GM19452 (cell line): Measurements from ENCODE around the gene HTR6.

ENCODE experiments used
- ATAC-seq: cut with Tn5 transposase; IDR thresholded peaks from one replicate; pipeline ENCODE4 v1.9.1; 2021; ENCODE audit not compliant: unreplicated experiment

The HTR6 gene

DNA sequence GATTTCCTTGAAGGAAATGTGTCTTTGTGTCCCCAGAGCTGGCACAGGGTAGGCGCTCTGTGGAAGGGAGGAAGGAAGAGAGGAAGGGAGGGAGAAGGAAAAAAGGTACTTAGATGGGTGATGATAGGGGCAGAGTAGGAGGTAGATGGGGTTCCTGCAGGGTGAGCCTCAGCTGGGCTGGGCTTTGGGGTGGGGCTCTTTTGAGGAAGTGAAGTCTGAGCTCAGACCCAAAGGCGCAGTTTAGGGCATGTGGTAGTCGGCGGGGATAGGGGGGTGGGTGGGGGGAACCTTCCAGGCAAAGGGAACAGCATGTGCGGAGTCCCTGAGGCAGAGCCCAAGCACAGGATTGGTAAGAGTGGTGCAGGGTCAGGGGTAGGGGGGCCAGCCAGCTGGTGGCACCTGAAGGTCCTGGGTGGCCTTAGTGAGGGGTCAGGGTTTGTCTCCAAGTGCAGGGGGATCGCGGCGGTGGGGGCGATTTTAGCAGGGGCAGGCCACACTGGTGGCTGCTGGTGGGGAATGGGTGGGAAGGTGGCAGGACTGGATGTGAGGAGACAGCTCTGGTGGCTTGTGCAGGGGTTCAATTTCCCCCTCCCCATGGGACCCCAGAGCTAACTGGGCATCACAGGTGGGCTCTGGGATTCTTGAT lies 8.4 kb upstream of the HTR6 start:
- no peak for ATAC-seq

DNA sequence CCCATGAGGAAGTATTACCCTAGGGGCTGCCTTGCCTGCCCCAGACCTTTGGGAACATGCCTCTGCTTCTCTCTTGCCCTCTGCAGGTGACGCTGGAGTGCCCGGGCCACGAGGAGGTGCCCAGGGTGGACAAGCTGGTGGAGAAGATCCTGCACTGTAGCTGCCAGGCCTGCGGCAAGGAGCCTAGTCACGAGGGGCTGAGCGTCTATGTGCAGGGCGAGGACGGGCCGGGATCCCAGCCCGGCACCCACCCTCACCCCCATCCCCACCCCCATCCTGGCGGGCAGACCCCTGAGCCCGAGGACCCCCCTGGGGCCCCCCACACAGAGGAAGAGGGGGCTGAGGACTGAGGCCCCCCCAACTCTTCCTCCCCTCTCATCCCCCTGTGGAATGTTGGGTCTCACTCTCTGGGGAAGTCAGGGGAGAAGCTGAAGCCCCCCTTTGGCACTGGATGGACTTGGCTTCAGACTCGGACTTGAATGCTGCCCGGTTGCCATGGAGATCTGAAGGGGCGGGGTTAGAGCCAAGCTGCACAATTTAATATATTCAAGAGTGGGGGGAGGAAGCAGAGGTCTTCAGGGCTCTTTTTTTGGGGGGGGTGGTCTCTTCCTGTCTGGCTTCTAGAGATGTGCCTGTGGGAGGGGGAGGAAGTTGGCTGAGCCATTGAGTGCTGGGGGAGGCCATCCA lies 7.8 kb upstream of the HTR6 start:
- ATAC-seq = no peak

DNA sequence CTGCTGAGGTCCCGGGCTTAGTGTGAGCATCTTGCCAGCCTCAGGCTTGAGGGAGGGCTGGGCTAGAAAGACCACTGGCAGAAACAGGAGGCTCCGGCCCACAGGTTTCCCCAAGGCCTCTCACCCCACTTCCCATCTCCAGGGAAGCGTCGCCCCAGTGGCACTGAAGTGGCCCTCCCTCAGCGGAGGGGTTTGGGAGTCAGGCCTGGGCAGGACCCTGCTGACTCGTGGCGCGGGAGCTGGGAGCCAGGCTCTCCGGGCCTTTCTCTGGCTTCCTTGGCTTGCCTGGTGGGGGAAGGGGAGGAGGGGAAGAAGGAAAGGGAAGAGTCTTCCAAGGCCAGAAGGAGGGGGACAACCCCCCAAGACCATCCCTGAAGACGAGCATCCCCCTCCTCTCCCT lies 7.2 kb upstream of the HTR6 start:
- no peak for ATAC-seq

DNA sequence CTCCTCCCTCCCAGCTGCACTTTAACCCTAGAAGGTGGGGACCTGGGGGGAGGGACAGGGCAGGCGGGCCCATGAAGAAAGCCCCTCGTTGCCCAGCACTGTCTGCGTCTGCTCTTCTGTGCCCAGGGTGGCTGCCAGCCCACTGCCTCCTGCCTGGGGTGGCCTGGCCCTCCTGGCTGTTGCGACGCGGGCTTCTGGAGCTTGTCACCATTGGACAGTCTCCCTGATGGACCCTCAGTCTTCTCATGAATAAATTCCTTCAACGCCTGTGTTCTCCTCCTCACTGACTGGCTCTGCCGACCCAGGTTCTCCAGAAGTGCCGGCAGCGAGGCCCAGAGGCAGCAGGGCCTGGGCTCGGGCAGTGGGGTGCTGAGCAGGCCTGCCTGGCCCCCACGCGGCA lies 6.5 kb upstream of the HTR6 start:
- no peak for ATAC-seq

DNA sequence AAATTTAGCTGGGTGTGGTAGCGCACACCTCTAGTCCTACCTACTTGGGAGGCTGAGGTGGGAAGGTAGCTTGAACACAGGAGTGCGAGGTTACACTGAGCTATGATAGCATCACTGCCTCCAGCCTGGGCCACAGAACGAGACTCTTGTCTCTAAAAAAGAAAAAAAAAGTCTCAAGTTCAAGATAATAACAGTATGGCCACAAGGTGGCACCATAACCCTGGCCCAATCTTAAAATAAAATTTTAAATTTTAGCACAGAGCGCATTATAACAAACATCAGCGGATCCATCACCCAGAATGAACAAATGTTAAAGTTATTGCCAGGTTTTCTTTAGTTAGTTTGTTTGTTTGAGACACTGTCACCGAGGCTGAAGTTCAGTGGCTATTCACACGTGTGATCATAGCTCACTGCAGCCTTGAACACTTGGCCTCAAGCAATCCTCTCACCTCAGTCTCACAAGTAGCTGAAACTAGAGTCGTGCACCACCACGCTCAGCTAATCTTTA lies 2.9 kb upstream of the HTR6 start:
- ATAC-seq = no peak

DNA sequence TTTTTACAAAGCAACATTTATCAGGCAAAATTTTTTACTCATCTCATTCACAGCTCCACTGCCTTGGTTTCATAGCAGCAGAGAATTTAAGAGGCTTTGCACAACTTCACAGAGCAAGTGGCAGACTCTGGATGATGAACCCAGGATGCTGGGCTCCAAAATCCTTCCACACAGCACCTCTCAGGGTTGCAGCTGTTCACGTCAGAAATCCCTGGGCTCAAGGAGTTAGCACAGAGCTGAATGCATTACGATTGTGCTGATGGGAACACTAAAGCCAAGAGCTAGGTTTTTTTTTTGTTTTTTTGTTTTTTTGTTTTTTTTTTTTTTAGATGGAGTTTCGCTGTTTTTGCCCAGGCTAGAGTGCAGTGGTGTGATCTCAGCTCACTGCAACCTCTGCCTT lies 2.4 kb upstream of the HTR6 start:
- no peak for ATAC-seq

DNA sequence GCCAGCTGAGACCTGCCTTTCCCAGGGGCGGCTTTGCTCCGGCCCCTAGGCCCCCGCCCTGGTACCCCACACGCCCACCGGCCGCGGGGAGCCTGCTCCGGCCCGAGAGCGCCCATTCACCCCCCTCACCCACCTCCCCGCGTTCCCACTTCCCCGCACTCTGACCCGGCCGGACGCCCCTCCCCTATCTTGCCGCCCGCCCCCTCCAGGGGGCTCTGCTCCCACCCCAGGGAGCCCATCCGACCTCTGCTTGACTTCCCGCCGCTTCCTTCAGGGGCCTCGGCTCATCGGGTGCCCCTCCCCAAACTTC lies 466 bp downstream of the HTR6 start:
- ATAC-seq = no peak

DNA sequence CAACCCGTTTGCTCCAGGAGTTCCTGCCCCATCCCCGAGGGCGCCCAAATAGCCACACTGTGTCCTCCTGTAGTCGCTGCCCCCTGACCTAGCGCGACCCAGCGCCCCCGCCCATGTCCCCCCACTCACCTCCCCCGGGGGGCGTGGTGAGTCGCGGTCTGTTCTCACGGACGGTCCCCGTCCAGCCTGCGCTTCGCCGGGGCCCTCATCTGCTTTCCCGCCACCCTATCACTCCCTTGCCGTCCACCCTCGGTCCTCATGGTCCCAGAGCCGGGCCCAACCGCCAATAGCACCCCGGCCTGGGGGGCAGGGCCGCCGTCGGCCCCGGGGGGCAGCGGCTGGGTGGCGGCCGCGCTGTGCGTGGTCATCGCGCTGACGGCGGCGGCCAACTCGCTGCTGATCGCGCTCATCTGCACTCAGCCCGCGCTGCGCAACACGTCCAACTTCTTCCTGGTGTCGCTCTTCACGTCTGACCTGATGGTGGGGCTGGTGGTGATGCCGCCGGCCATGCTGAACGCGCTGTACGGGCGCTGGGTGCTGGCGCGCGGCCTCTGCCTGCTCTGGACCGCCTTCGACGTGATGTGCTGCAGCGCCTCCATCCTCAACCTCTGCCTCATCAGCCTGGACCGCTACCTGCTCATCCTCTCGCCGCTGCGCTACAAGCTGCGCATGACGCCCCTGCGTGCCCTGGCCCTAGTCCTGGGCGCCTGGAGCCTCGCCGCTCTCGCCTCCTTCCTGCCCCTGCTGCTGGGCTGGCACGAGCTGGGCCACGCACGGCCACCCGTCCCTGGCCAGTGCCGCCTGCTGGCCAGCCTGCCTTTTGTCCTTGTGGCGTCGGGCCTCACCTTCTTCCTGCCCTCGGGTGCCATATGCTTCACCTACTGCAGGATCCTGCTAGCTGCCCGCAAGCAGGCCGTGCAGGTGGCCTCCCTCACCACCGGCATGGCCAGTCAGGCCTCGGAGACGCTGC lies 1.1 kb downstream of the HTR6 start:
- ATAC-seq = no peak

DNA sequence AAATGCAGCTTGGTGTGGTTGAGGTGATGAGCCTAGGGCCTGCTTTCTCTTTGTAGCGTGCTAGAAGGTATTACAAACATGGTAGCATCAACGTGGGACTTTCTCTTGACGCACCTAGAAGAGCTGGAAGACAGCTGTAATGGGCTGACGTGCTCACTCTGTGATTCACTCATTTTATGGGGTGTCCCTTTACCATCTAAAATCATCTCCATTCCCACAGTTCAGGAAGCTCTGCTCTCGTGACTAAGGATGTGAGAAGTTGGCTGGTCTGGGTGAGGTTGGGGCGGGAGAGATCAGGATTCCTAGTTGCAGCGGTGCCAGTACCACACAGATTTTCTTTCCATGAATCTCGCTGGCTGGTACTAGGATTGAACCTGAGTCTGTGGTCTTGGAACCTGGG lies 4.2 kb downstream of the HTR6 start:
- no peak for ATAC-seq

DNA sequence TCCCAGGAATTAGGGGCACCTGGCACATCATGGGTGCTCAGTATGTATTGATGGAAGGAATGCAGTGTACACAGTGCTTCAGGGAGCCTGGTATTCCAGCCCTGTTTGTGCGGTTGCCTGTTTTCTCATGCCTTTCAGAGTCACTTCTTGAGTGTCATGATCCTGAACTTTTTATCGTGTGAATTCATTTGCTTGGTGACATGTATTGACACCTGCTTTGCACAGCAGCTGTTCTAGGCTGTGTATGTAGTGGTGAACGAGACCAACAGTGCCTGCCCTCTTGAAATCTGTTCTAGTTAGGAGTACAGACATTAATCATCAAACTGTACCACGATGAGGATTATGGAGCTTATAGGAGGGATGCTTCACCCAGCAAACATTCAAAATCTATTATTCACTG lies 6.1 kb downstream of the HTR6 start:
- ATAC-seq = no peak

DNA sequence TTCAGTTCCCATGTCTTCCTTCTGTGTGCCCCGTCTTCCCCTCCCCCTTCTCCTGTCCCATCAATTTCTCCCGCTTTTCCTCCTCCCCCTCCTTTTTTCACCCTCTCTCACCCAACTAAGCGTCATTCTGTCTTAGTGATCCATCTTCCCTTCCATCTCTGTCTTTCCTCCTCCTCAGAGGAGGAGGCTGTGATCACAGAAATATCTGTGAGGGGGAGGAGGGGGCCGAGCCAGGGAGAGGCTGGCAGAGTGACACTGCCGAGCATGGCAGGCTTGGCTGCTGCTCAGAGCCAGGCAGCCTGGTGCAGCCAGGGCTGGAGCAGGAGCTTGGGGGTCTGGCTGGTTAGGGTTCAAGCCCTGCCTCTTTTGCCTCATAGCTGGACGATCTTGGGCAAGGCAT lies 7.6 kb downstream of the HTR6 start:
- ATAC-seq = no peak

DNA sequence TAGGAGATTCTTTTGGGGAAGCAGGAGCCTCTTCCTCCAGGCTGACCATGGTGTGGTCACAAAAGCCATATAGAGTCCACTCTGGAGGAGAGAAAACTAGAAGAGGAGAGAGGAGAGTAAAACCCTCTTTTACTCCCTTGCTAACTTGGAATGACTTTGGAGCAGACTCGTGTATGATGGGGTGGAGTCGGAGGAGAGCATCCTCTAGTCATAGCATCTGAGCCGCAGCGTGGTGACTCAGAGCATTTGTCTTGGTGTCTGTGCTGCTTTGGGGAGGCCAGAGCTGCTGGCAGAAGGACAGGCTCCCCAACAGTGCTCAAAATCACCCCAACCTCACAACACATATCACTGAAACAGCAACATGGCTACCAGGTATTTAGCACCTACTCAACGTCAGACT lies 11.1 kb downstream of the HTR6 start:
- ATAC-seq = no peak

DNA sequence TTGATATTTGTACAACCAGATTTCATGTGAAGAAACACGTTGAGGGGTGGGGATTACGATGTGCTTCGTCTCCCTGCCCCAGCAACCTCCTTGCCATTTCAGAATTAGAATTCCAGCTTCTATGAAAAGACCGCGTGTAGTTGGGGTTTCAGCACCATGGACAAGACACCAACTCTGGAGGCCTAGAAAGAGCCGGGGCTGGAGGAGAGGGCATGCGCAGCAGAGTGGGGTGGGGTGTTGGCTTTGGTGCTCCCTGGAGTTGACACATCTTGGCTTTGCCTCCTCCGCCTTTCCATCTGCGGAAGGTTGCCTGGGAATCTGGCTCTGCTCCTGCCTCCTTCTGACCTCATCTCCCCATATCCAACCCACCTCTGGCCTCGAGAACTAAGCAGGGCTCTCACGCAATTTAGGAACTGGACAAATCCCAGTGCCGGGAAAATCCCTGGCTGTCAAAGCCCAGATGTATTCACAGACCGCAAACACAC lies 11.8 kb downstream of the HTR6 start:
- no peak for ATAC-seq

DNA sequence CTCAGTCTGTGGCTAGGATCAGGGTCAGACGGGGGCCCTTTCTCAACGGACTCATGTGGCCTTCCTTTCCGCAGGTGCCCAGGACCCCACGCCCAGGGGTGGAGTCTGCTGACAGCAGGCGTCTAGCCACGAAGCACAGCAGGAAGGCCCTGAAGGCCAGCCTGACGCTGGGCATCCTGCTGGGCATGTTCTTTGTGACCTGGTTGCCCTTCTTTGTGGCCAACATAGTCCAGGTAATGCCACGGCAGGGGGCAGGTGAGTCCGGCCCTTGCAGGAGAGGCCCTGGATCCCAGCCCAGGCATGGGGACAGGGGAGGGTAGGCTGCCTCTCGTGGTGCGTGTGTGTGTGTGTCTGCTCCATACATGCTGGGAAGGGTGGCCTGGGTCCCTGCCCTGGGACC lies 13.8 kb downstream of the HTR6 start:
- no peak for ATAC-seq

DNA sequence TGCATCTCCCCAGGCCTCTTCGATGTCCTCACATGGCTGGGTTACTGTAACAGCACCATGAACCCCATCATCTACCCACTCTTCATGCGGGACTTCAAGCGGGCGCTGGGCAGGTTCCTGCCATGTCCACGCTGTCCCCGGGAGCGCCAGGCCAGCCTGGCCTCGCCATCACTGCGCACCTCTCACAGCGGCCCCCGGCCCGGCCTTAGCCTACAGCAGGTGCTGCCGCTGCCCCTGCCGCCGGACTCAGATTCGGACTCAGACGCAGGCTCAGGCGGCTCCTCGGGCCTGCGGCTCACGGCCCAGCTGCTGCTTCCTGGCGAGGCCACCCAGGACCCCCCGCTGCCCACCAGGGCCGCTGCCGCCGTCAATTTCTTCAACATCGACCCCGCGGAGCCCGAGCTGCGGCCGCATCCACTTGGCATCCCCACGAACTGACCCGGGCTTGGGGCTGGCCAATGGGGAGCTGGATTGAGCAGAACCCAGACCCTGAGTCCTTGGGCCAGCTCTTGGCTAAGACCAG lies 14.3 kb downstream of the HTR6 start:
- ATAC-seq = no peak

DNA sequence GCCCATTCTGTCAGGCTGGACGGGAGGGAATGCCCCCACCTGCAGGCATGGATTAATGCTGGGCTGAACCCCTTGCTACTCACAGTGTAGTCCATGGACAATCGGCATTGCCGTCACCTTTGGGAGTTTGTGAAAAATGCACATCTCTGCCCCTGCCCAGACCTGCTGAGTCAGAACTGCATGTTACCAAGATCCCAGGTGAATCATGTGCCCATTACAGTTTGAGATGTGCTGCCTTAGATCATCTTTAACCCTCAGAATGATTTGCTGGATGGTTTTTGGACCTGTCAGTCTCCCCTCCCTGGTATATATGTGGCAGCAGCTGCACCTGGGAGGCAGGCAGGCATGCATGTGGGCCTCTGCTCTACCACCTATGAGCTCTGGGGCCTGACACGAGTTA lies 15.0 kb downstream of the HTR6 start:
- no peak for ATAC-seq

DNA sequence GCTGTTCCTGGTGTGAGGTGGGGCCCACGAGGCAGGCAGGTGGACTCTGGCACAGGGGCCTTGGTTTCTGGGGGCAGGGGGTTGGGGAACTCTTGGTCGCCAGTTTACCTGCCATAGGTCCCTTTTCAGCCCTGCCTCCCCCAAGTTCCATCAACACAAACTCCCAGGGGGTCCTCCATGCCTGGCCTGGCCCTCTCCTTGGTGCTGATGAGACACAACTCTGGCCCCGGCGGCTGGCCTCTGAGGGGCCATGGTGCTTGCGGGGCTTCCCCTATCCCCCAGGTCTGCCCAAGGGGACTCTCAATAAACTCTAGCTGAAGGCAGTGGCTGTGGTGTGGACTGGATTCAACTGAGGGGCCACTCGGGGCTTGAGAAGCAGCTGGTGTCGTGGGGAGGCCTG lies 16.0 kb downstream of the HTR6 start:
- ATAC-seq = no peak

DNA sequence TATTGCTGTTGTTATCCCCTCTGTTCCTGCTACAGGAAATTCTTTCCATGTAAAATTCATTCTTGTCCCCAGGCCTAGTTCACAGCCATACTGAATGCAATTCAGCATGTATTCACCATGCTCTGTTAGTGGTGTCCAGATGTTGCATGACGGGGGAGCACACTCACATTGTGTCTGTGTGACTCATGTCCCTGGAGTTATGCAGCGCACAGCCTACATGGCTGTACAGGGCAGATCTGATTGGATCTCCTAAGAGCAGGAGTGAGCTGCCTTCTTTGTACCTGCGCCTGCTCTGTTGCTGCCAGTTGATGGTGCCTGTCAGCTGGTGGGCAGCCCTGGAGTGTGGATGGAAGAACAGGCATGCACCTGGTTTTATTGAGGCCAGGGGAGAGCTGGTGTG lies 17.6 kb downstream of the HTR6 start:
- ATAC-seq = no peak

DNA sequence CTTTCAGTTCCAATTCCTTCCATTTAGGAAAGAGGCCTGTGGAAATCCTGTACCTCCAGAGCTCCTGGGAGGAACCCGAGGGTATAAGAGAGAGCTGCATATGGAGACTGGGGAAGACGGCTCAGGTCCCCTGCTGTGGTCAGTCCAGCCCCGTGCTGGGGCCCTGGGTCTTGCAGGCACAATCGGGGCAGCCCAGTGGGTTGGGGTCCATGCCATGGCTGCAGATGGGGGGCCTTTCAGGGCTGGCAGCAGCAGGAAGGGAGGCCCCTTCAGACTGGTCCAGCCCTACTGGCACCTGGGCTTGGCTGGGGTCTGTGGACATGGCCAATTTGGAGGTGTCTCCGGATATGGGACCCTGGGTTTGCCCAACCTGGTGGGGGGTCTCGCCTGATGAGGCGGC lies 18.2 kb downstream of the HTR6 start:
- ATAC-seq = no peak

DNA sequence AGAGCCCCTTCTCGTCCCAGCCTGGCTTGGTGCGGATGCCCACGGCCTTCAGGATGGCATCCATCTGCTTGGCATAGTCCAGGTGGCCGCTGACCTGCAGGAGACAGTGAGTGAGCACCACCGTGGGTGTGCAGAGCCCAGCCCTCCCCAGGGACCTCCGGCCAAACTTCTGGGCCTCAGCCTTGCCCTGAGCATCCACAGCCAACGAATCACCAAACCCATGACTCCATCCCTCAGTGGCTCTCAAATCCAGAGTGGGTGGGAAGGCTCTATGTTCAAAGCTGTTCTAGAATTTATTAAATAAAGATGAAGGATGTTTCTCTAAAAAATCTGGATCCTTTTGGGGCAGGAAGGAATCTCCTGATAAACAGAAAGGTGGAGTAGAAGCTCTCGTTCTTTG lies 18.7 kb downstream of the HTR6 start:
- ATAC-seq = no peak

DNA sequence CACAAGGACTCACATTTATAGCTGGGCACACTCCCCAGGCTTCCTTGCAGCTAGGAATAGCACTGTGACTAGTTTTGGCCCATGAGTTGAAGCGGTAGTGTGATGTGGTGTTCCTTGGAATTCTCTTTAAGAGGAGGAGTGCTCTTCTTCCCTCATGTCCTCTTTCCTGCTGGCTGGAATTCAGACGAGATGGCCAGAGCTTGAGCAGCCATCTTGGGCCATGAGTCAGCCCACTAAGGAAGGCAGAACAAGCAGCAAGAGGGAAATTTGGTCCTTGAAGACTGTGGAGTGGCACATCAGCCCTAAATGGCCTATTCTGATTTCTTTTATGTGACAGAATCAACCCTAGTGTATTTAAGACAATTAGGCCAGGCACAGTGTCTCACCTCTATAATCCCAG lies 20.0 kb downstream of the HTR6 start:
- ATAC-seq = no peak

DNA sequence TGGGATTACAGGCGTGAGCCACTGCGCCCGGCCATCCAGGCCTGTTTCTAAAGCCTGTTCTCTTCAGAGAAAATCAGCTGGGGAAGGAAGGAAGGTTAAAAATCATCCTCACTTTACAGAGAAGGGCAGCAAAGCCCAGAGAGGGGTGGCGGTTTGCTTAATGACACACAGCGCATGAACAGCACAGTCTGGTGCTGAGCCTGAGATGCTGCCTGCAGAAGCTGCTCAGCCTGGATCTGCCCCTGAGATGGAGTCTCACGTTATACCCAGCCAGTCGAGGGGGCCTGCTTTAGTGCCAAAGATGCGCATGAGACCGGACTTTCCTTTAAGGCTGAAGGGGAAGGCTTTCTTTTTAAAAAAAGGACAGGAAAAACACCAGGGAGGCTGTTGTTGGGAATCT lies 21.3 kb downstream of the HTR6 start:
- no peak for ATAC-seq
